GM19438 (cell line): ENCODE data around the gene CKS1B.

Source experiments
- ATAC-seq: cut with Tn5 transposase; IDR thresholded peaks from one replicate; pipeline ENCODE4 v1.9.1; 2021; ENCODE audit warnings: low read depth; ENCODE audit not compliant: unreplicated experiment

The CKS1B gene

GRCh38 chr1:155000411-155000725, 25.9 kb downstream of the CKS1B start:
- no peak for ATAC-seq

- no peak for ATAC-seq
Measured at GRCh38 chr1:155000726-155001424, 26.4 kb downstream of the CKS1B start.

GRCh38 chr1:155001425-155001674, 26.9 kb downstream of the CKS1B start:
- no peak for ATAC-seq

- peak; percentile 31 for ATAC-seq
Measured at GRCh38 chr1:155001675-155002463, 27.4 kb downstream of the CKS1B start.

GRCh38 chr1:155002464-155003226, 28.2 kb downstream of the CKS1B start, which contains the start of gene ZBTB7B:
ZBTB7B (plus strand) TSS chr1:155002802; CDS start chr1:155014661, 11,859 bp downstream.
- ATAC-seq: no peak

GRCh38 chr1:155003227-155003765, 28.8 kb downstream of the CKS1B start:
- no peak for ATAC-seq

GRCh38 chr1:155003766-155004351, 29.4 kb downstream of the CKS1B start:
- ATAC-seq: no peak

- no peak for ATAC-seq
Measured at GRCh38 chr1:155004352-155005075, 30.0 kb downstream of the CKS1B start.

GRCh38 chr1:155005076-155006011, 30.9 kb downstream of the CKS1B start:
- no peak for ATAC-seq

GRCh38 chr1:155006601-155007101, 32.2 kb downstream of the CKS1B start:
- no peak for ATAC-seq

- no peak for ATAC-seq
Measured at GRCh38 chr1:155007251-155007828, 32.9 kb downstream of the CKS1B start.

- no peak for ATAC-seq
Measured at GRCh38 chr1:155008015-155008941, 33.8 kb downstream of the CKS1B start.

- no peak for ATAC-seq
Measured at GRCh38 chr1:155009221-155009711, 34.8 kb downstream of the CKS1B start.

- ATAC-seq: no peak
Measured at GRCh38 chr1:155009742-155010141, 35.3 kb downstream of the CKS1B start.

- no peak for ATAC-seq
Measured at GRCh38 chr1:155010211-155010918, 35.9 kb downstream of the CKS1B start.

- ATAC-seq: no peak
Measured at GRCh38 chr1:155011004-155011416, 36.5 kb downstream of the CKS1B start.
